WI38 (cell line): Measurements from ENCODE around the gene AMER3.
"Not testable (repeated sequence)": the region's sequence is repeated elsewhere in the genome, so short reads cannot be mapped to it uniquely, and the experiment has no call there.

Experiments used
- H3K4me3 ChIP-seq: 2 replicates; pipeline ENCODE4 v1.5.1; 2011; ENCODE audit warnings: low read depth, mild to moderate bottlenecking, control low read depth, low read length
- TF ChIP-seq, protein P1 (sequence below): IDR thresholded peaks from 2 replicates; pipeline ENCODE4 v1.5.1; 2012; ENCODE audit warnings: low read depth, mild to moderate bottlenecking, control low read depth, low read length

The AMER3 gene

DNA sequence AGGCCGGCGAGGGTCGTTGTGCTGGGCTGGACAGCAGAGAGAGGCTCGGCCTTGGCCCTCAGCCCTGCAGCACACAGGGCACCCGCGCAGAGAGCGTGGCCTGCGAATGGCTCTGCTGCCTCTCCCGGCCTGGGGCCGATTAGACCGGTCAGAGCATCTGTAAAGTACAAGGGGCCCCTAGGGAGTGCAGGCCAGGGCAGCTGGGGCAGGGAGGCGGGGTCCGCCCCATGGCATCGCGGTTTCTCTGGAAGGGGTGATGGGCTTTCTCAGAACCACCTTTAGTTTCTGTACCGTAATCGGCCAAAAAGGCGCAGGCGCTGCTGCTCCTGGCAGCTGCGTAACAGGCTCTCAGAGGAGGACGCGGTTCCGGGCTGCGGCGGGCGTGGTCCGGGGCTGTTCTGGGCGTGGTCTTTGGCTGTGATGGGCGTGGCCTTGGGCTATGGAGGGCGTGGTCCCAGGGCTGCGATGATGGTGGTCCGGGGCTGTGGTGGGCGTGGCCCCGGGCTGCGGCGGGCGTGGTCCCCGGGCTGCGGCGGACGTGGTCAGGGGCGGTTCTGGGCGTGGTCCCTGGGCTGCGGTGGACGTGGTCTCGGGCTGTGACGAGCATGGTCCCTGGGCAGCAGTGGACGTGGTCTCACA lies 27.9 kb upstream of the AMER3 start:
- TF ChIP-seq, protein P1, sequence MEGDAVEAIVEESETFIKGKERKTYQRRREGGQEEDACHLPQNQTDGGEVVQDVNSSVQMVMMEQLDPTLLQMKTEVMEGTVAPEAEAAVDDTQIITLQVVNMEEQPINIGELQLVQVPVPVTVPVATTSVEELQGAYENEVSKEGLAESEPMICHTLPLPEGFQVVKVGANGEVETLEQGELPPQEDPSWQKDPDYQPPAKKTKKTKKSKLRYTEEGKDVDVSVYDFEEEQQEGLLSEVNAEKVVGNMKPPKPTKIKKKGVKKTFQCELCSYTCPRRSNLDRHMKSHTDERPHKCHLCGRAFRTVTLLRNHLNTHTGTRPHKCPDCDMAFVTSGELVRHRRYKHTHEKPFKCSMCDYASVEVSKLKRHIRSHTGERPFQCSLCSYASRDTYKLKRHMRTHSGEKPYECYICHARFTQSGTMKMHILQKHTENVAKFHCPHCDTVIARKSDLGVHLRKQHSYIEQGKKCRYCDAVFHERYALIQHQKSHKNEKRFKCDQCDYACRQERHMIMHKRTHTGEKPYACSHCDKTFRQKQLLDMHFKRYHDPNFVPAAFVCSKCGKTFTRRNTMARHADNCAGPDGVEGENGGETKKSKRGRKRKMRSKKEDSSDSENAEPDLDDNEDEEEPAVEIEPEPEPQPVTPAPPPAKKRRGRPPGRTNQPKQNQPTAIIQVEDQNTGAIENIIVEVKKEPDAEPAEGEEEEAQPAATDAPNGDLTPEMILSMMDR = no peak
- no peak overlapping the region for H3K4me3 ChIP-seq

DNA sequence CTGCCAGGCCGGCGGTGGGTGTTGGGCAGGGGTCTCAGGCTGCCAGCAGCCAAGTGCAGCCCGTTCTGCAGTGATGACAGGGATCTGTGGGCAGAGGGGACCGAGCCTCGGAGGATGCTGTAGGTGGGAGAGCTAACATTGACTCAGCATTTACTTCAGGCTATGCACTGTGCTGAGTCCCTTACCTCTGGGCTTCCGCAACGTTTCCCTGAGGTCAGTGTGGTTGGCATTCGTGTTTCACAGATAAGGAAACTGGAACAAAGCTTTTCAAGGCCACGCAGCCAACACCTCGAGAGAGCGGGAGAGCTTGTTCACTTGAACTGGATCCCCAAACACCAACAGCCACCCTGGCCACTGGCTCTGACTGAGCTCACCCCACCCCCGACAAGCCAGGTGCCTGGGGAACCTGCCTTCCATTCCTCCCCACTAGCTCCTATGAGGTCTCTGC lies 27.3 kb upstream of the AMER3 start:
- TF ChIP-seq, protein P1 = no peak
- H3K4me3 ChIP-seq = no peak overlapping the region

DNA sequence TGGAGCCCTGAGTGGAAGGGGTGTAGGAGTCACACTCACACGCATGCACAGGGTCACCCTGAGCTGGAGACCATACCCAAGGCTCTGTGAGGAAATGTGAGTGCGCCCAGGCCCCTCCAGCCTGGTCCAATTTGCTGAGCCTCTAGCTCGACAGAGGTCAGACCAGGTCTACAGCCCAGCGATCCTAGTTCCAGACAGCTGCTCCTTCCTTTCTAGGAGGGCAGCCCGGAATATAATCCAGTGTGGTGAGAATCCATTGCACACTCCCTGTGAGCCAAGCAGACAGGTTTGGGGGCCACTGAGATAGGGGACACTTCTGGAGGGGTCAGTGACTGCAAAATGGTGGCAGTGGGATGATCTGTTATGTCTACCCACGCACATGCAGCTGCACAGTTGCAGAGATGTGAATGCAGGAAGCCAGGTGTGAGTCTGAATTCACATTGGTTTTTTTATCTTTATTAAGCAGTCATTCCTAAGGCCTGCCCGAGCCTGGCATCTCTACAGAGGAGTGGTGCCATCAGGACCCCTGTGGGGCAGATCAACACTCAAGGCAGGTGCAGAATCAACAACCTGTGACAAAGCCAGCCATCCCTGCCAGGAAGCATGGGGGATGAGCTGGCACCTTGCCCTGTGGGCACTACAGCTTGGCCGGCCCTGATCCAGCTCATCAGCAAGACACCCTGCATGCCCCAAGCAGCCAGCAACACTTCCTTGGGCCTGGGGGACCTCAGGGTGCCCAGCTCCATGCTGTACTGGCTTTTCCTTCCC lies 26.6 kb upstream of the AMER3 start, which contains the start of gene GPR148:
TSS of gene GPR148 (plus strand) at position 522 of the 768 bp plus-strand sequence. CDS start at position 604, 82 bp downstream.
- H3K4me3 ChIP-seq = no peak within 1 kb of the TSS
- TF ChIP-seq, protein P1 = no peak

DNA sequence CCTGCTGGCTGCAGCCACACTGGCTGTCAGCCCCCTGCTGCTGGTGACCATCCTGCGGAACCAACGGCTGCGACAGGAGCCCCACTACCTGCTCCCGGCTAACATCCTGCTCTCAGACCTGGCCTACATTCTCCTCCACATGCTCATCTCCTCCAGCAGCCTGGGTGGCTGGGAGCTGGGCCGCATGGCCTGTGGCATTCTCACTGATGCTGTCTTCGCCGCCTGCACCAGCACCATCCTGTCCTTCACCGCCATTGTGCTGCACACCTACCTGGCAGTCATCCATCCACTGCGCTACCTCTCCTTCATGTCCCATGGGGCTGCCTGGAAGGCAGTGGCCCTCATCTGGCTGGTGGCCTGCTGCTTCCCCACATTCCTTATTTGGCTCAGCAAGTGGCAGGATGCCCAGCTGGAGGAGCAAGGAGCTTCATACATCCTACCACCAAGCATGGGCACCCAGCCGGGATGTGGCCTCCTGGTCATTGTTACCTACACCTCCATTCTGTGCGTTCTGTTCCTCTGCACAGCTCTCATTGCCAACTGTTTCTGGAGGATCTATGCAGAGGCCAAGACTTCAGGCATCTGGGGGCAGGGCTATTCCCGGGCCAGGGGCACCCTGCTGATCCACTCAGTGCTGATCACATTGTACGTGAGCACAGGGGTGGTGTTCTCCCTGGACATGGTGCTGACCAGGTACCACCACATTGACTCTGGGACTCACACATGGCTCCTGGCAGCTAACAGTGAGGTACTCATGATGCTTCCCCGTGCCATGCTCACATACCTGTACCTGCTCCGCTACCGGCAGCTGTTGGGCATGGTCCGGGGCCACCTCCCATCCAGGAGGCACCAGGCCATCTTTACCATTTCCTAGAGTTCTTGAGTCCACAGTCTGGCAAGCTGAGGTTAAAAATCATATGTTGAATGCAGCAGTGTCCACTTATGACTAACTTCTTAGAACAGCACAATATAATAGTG lies 25.7 kb upstream of the AMER3 start:
- TF ChIP-seq, protein P1 = no peak
- no peak overlapping the region for H3K4me3 ChIP-seq

DNA sequence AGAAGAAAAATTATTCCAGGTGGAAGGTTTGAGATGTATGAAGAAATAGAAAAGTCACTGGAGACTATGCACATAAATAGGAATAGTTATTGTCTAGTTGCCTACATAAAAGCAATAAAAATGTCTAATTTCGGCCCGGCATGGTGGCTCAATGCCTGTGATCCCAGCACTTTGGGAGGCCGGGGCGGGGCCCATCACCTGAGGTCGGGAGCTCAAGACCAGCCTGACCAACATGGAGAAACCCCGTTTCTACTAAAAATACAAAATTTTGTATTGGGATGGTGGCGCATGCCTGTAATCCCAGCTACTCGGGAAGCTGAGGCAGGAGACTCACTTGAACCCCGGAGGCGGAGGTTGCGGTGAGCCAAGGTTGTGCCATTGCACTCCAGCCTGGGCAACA lies 23.1 kb upstream of the AMER3 start:
- not testable (repeated sequence) for H3K4me3 ChIP-seq

DNA sequence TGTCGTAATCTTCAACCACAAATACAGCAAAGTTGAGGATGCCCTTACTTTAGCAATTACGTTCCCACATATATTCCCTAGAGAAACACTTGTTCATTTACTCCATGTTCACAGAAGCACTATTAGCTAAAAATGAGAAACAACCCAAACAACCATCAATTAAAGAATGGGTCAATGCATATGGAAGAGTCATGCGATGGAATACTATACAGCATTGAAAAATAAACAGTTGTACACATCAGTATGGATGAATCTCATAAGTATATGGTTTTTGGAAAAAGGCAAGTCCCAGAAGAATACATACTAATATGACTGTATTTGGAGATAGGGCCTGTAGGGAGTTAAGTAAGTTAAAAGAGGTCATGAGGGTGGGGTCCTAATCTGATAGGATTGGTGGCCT lies 20.1 kb upstream of the AMER3 start:
- H3K4me3 ChIP-seq = no peak overlapping the region
- TF ChIP-seq, protein P1 = no peak

DNA sequence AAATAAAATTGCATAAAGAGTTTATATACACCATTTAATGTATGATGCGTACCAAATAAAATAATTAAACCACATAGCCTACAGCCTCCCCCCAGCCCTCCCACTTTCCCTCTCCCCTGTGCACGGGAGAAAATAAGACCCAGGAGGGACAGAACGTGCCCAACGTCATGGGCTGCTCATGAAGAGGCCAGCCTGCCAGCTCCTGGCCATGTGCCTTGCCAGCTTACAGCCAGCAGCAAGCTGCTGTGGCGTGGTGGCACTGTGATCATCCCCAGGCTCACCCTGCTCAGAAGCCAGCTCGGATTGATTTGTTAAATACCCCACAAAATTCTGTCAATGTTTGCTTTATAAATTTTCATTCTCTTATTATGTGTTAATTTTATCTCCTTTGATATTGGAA lies 18.9 kb upstream of the AMER3 start:
- TF ChIP-seq, protein P1 = no peak
- no peak overlapping the region for H3K4me3 ChIP-seq
